NCI-H2227 (cell line): ENCODE measurements around the gene RBMS1.
A peak's percentile ranks its signal among the peaks of the same experiment; 100 is the strongest.

Experiments used
- DNase-seq: peaks from one replicate; lab custom pipeline; 2025; ENCODE audit not compliant: unreplicated experiment; lab: John Stamatoyannopoulos, UW

The RBMS1 gene

DNA sequence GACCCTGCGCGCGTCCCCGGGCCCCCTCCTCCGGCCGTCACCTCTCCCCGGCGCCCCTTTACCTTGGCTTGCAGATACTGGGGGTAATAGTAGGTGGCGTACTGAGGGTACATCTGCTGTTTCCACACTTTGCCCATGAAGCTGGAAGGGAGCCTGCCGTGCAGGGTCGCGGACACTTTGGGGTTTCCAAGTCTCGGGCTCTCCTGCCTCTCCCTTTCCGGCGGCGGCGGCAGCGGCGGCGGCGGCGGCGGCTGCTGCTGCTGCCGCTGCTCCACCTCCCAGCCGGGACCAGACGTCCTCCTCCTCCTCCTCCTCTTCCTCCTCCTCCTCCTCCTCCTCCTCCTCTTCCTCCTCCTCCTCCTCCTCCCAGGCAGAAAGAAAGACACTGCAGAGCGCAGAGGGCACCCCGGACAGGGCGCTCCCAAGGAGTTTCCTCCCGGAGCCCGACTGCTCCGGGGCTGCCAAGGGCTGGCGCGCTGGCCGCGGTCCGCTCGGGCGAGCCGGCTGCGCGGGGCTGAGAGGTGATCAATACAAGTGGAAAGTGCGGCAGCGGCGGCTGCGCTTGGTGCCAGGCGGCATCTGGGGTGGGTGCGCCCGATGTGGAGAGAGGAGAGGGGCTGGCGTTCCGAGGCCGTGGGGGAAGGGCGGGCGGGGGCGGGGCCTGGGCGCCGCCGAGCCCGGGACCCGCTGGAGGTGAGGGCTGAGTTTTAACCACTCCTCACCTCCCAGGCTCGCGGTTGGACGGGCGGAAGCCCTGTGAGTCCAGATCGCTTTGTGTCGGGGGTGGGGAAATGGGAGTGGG lies at the start of gene RBMS1:
TSS of gene RBMS1 (minus strand) at position 581 of the 802 bp plus-strand sequence. CDS start at position 137, 444 bp downstream.
- peak; percentile 87 for DNase-seq

DNA sequence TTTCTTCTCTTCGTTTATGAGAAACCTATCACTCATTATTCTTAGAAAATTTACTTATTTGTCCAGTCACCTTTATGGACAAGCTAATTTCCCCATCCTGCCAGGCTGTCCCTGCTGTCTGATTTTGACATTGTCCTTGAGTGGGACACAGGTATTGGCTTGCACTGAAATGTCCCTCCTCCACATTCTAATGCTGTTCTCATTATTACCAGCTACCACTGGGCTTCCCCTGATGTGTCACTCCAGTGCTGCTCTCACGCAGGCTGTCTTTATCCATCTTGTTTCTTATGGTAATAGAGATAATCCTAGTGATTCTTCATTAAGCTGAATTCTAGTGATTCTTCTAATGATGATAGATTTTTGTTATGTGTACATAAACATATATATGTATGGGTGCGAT lies 48.1 kb upstream of the RBMS1 start:
- DNase-seq, result no peak

DNA sequence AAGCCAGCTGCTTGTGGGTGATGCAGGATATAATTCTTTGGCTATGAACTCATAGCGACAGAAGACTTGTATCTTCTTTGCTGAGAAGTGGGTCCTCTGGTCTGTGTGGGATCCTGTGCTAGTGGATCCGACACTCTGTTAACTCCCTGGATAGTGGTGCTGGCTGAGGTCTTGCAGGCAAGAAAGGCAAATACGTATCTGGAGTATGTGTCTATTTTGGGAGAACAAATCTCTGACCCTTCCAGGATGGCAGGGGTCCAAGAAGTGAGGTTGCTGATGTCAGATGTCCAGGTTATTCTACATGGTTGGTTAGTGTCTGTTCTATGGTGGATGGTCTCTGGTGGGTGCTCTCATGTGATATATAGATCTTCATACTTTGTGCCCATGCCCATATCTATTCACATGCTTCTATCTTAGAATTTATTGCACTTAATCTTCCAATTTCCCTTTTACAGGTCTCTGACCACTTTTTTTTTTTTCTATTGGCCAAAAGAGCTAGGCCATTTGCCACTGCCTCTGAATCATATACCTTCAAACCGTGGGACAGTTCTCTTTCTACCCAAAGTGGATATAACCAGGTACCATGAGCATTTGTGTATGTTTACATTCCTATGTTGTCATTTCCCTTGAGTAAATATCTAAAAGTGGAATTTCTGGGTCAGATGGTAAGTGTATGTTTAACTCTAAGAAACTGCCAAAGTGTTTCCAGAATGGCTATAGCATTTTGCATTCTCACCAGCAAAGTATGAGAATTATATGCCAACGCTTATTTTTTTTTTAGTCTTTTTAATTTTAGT lies 45.1 kb upstream of the RBMS1 start:
- DNase-seq, result no peak

DNA sequence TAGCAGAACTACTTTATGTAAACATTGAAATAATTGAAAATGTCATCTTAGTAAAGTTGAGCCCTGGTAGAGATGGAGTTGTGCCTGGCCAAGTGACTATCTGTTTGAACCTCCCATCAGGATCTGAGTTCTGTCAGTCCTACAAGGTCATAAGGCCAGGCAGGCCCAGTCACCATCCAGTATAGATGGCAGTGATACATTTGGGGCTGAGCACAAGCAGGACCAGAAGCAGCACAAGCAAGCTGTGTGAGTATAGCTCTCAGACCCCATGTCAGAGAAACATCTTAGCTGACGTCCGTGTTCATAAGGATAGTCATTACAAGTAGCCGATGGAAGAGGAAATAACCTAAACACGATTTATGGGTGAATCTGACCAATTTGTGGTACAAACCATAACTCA lies 44.5 kb upstream of the RBMS1 start:
- no peak for DNase-seq

GRCh38 chr2:160534996-160535395 lies 41.4 kb upstream of the RBMS1 start:
- no peak for DNase-seq

- no peak for DNase-seq
Observed at GRCh38 chr2:160534249-160534648, 40.6 kb upstream of the RBMS1 start.

GRCh38 chr2:160533482-160533881 lies 39.9 kb upstream of the RBMS1 start:
- peak; percentile 44 for DNase-seq

DNA sequence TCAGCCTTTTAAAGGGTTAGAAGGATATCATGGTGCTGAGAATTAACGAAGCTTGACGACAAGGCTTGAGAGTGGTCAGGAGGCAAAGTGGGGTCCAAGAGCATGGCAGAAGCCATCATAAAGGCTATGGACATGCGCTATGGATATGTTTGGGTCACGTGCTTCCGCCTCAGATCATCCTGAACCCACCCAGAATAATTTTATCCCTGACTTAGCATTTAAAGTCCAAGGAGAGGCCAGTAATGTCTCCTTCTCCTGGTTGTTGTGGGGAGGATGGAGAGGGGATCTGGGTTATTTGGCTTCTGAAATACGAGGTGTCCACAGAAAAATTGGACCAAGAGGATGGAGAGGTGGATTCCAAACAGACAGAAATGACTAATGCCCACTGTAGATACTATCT lies 38.8 kb upstream of the RBMS1 start:
- no peak for DNase-seq

GRCh38 chr2:160522951-160523710 lies 29.5 kb upstream of the RBMS1 start:
- no peak for DNase-seq

DNA sequence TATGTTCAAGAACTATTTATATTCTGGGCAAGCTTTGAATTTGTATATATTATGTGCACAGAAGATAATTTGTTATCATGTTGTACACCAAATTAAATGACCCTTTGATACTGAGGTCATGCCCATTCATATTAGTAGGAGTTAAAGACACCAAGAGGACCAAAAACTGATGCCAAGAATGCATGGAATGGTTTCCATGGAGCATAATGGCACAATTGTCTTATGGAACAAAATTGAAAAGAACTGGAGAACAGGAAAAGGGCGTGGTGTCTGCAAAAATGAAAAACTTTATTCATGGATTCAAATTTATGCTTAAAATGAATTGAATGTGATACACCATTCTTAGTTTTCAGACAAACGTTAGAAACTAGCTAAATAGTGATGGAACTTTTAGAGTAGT lies 24.1 kb upstream of the RBMS1 start:
- no peak for DNase-seq

DNA sequence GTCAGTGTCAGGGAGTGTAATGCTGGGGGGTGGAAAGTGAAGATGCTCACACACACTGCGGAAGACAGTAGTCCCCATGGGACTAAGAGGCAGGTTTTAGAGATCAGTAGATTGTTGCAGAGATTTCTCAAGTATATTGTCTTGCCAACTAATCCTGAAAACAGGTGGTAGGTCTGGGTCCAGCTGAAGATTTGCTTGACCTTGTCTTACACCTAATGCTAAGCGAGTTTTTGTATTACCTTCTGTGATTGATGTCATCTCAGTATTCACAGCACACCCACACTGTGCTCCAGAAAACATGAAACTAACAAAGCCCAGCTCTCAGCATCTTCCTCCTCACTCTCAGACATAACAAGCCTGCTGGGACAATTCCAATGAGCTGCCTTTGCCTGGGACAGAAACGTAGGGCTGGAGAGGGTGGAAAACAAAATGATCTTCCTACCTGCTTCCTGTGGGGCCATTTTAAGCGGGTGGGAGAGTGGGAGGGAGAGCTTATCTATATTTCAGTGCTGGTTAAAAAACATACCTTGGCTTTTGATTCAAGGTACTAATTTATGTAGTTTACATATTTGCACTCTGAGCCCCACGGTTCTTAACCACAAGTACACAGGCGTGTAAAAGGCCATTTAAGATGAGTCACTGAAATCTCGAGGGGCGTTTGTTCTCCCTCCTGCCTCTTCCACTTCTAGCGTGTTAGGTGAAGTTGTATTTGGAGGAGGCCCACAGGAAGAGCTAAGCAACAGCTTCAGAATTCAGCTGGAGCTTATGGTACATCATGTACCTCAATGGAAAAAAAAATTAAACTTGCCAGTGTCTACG lies 23.1 kb upstream of the RBMS1 start:
- DNase-seq, result no peak

DNA sequence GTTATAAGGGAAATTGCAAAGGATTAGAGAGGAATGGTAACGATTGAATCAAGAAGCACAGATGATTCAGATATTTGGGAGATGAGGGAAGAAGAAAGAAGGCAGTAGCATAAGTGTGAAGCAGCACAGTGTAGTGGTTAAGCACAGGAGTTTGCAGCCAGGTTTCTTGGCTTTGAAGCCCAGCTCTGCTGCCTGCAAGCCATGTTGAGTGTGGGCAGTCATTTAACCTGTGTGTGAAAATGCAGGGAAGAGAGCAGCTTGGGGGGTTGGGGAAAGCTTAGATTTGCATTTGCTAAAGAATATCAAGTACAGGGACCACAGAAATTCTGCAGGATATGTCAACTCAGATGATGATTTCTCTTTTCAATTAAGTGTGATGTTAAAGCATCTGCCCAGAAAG lies 21.5 kb upstream of the RBMS1 start:
- DNase-seq, result no peak

DNA sequence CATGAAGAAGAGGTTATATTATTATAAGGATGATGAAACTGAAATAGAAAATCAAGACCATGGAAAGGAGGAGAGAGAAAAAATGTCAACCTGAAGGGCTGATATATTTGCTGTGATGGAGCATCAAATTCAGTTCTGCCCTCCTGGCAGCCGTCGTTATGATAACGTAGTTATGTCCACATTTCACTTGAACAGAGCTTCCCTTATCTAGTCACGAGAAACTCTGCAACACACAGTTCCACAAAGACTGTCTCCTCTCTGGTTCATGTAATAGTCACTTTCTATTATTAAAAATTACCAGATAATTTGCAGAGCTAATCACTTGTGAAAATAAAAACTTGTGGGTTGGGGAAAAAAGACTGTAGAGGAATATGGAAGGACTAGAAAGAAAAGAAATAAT lies 19.5 kb upstream of the RBMS1 start:
- DNase-seq, result no peak

GRCh38 chr2:160512491-160512890 lies 18.9 kb upstream of the RBMS1 start:
- no peak for DNase-seq

GRCh38 chr2:160510617-160511016 lies 17.0 kb upstream of the RBMS1 start:
- no peak for DNase-seq

- no peak for DNase-seq
Observed at GRCh38 chr2:160509016-160509415, 15.4 kb upstream of the RBMS1 start.

GRCh38 chr2:160507464-160507863 lies 13.9 kb upstream of the RBMS1 start:
- DNase-seq, result no peak

- DNase-seq, result no peak
Observed at GRCh38 chr2:160507046-160507407, 13.4 kb upstream of the RBMS1 start.

DNA sequence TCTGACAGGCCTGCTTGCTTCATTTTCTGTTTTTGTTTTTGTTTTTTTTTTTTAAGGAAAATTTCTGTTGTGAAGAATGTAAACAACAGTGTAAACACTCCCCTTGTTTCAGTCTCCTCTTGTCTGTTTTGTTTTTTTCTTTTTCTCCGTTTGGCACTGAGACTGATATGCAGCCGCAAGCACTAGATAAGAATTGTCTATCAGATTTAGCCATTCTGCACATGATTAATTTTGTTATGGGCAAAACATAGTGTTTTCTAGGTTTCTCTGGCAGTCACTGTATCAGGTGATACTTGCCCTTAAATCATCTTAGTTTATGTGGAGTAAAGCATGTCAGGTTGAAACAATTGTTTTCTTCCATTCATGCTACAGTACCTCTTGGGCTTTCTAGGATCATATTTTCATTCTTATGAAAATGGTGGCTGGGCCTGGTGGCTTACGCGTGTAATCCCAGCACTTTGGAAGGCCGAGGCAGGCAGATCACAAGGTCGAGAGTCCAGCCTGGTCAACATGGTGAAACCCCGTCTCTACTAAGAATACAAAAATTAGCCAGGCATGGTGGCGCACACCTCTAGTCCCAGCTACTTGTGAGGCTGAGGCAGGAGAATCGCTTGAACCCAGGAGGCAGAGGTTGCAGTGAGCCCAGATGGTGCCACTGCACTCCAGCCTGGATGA lies 12.9 kb upstream of the RBMS1 start:
- no peak for DNase-seq

DNA sequence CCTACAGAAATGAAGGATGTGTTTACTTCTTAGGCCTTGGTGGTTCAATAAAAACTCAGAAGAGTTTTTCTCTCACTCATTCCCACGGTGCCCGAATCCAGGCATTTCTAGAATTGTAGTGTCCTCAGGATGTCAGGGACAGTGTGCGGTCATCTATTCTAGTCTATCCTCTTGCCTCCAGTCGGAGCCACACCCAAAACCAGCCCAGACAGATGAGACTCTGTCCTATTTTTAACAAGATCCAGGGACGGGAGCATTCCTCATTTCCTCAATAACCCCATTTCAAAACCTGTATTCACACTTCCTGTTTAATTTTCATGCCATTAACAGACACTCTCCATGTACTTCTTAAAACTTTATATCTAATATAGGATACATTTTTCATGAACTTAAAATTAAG lies 11.6 kb upstream of the RBMS1 start:
- no peak for DNase-seq
